D341Med (cell line): Measurements from ENCODE around the gene C1orf116.

Source experiments
- DNase-seq: peaks from one replicate; pipeline ENCODE4 v3.0.0; 2012; ENCODE audit warnings: low spot score

The C1orf116 gene

GRCh38 chr1:207034998-207035397, 2.4 kb upstream of the C1orf116 start:
- DNase-seq = no peak

GRCh38 chr1:207034208-207034607, 1.7 kb upstream of the C1orf116 start:
- no peak for DNase-seq

- no peak for DNase-seq
Measured at GRCh38 chr1:207033302-207033701, 746 bp upstream of the C1orf116 start.

GRCh38 chr1:207031632-207032264, 808 bp downstream of the C1orf116 start:
- no peak for DNase-seq

GRCh38 chr1:207031016-207031415, 1.5 kb downstream of the C1orf116 start:
- DNase-seq = no peak

- DNase-seq = no peak
Measured at GRCh38 chr1:207030522-207031009, 2.0 kb downstream of the C1orf116 start.

GRCh38 chr1:207029701-207030521, 2.6 kb downstream of the C1orf116 start:
- no peak for DNase-seq

- no peak for DNase-seq
Measured at GRCh38 chr1:207028884-207029650, 3.5 kb downstream of the C1orf116 start.

- DNase-seq = no peak
Measured at GRCh38 chr1:207027921-207028320, 4.6 kb downstream of the C1orf116 start.

GRCh38 chr1:207027206-207027777, 5.3 kb downstream of the C1orf116 start:
- DNase-seq = no peak

- DNase-seq = no peak
Measured at GRCh38 chr1:207026104-207026534, 6.4 kb downstream of the C1orf116 start.

GRCh38 chr1:207025146-207025880, 7.2 kb downstream of the C1orf116 start:
- DNase-seq = no peak

- DNase-seq = no peak
Measured at GRCh38 chr1:207024202-207025145, 8.1 kb downstream of the C1orf116 start.

- no peak for DNase-seq
Measured at GRCh38 chr1:207022996-207023679, 9.4 kb downstream of the C1orf116 start.

- DNase-seq = no peak
Measured at GRCh38 chr1:207021876-207022596, 10.5 kb downstream of the C1orf116 start.

- DNase-seq = no peak
Measured at GRCh38 chr1:207021139-207021861, 11.3 kb downstream of the C1orf116 start.

GRCh38 chr1:207020709-207021107, 11.8 kb downstream of the C1orf116 start:
- DNase-seq = no peak

- no peak for DNase-seq
Measured at GRCh38 chr1:207020065-207020708, 12.4 kb downstream of the C1orf116 start.
